Measurements from ENCODE around the gene TMCO1.
"Not testable (repeated sequence)": the region's sequence is repeated elsewhere in the genome, so short reads cannot be mapped to it uniquely, and the experiment has no call there.

Gene TMCO1

DNA sequence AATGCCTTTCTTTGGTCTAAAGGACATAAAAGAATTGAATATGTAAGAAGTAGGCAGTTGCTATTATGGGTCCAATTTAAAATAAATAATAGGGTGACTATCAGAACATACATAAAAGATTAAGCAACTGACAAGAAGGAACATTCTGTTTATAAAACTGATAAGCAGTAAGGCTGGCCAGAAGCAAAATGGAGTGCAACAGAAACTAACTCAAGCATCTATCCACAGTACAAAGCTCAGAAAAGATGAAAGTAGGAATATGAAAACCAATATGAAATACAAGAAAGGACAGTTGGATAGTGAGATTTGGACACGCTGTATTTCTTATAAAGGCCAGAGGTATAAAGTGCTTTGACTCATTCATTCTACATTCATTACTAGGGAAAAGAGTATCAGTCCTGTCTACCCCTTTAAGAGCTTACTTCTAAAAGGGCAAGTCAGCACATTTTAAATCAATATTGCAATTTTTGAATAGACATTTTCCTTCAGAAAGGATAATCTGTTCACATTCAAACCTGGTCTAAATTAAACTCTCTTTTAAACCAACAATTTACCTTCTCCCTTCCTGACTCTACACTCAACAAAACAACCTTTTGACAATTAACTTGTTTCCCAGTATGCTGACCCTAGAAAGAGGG, 84.7 kb downstream of the TMCO1 start:
- no peak for DNase-seq

DNA sequence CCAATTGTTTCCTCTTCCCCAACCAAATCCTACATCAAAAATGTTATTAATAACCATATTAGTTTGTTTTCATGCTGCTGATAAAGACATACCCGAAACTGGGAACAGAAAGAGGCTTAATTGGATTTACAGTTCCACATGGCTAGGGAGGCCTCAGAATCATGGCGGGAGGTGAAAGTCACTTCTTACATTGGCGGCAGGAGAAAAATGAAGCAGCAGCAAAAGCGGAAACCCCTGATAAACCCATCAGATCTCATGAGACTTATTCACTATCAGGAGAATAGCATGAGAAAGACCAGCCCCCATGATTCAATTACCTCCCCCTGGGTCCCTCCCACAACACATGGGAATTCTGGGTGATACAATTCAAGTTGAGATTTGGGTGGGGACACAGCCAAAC, 87.9 kb downstream of the TMCO1 start:
- not testable (repeated sequence) for DNase-seq

DNA sequence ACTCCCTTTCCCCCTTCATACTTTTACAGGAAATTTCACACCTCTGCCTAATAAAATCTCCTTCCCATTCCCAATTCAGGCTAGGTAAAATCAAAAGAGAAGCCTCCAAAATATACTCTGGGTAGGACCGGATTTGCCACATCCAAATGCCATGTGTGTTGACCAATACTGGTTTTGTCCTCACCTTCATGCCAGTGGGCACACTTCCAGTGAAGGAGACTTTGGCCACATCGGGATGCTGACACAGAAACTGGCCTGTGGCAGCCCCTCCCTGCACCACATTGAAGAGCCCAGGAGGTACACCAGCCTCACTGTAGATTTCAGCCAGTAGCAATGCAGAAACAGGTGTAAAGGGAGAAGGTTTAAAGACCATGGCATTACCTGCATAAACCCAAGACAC, 88.4 kb downstream of the TMCO1 start:
- DNase-seq = no peak

DNA sequence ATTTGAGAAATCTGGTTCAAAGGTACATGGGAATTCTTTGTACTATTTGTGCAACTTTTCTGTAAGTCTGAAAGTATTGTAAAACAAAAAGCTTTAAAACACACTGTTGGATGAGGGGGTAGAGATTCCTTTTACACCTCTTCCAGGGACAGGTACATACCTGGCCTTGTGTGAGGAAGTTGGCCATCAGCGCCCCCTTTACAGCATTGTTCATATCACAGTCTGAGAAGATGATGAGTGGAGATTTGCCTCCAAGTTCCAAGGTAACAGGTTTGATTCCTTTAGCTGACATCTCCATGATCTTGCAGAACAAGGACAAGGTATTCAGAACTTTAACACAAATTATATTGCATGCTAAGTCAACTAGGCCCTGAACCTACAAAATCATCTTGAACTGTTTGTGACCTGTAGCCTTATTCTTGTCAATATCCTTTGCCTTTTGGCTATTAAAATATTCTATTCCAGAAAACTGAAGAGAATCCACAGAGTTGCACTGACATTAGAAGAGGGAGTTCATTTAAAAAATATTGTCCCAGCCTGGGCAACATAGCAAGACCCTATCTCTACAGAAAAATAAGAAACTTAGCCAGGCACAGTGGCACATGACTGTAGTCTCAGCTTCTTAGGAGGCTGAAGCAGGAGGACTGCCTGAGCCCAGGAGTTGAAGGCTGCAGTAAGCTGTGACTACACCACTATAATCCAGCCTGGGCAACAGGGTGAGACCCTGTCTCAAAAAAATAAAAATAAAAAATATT, 89.2 kb downstream of the TMCO1 start:
- DNase-seq = no peak

DNA sequence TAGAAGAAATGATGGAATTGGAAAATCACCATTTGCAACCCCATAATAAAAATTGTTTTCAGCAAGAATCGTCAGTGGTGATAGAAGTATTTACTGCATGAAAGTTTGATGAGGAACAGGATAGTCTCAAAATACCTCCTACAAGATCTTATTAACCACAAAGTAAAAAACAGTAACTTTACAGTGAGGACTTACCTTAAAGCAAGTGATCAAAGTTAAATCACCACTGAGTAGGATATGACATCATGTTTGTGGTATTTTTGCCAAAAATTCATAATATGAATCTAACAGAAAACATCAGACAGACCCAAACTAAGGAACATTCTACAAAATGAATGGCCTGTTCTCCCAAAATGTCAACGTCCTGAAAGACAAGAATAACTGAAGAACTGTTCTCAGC, 90.2 kb downstream of the TMCO1 start:
- DNase-seq = no peak

Data from CD4-positive, alpha-beta T cell treated with Interleukin-12 subunit alpha and Interleukin-12 subunit beta, for 1 hour (primary cell).